NCI-H1694 (cell line): ENCODE measurements around the gene CDC34.

Experiments
- DNase-seq: peaks from one replicate; lab custom pipeline; 2025; lab: John Stamatoyannopoulos, UW

CDC34 gene

DNA sequence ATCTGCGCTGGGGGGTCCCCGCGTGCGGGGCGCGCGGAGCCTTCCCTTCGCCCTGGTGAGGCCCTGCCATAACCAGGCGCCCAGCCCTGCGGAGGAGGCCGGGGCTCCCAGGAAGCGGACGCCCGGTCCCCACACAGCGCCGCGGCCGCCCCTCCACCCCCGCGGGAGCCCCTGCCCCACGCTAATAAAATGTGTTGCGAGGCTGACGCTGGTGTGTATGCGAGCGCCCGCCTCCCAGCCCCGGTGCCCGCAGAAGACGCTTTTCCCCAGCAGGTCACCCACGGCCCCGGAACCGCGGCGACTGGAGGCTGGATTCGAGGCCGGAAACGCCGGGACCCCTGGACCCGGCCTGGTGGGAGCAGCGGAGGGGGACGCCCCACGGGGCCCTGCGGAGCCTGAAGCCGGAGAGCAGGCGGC is 12.1 kb upstream of the CDC34 start:
- DNase-seq = no peak

DNA sequence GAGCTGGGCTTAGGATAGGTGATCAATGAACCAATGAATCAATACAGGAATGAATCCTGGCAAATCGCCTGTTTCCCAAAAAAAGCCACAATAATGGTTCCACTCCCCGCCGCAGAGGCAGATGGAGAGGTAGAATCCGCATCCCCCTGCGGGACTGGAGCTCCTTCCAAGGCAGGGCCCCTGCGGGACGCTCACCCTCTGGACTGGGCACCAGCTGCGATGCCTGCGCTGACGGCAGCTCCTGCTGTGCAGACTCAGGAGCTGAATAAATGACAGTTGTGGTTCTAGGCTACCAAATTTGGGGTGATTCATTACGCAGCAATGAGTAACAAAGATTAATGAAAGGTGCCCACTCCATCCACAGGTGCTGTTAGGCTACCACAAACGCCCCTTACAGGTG is 8.8 kb upstream of the CDC34 start:
- no peak for DNase-seq

DNA sequence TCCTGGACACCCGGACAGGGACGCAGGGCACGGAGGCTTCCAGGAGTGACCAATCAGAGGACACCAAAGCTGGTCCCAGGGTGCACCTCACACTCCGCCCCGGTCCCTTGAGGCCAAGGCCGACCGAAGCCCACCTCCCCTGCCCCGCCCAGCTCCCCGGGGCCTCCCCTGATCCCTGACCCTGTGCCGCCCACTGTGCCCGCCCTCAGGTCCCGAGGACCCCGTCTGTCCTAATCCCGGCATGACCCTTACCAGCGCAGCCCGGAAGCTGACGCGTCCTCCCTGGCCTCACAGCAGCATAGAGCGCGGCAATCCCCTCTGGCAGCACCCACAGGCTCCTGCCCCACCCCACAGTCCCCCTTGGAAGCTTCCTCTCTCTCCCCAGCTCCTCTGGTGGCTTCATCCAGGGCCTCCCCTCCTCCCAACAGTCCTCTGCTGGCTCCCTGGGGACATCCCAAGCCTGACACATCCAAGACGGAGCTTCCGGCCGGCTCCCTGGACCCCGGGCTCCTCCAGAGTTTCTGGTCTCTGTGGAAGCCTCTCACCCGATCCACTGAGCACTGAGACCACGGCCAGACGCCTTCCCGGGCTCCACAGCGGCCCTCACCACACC is 7.4 kb upstream of the CDC34 start:
- no peak for DNase-seq

DNA sequence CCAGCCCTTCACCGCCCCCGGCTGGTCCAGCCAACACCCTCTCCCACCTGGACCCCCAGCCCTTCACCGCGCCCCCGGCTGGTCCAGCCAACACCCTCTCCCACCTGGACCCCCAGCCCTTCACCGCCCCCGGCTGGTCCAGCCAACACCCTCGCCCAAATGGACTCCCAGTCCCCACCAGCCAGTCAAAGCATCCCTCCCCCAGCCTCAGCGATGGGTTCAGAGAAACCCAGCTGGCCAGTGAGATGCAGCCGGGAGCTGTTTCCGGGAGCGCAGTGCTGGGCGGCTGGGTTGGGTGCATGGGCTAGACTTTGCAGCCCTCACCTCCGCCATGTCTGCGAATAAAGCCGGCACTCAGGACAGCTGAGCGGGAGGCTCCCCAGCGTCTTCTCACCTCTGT is 6.5 kb upstream of the CDC34 start:
- no peak for DNase-seq

DNA sequence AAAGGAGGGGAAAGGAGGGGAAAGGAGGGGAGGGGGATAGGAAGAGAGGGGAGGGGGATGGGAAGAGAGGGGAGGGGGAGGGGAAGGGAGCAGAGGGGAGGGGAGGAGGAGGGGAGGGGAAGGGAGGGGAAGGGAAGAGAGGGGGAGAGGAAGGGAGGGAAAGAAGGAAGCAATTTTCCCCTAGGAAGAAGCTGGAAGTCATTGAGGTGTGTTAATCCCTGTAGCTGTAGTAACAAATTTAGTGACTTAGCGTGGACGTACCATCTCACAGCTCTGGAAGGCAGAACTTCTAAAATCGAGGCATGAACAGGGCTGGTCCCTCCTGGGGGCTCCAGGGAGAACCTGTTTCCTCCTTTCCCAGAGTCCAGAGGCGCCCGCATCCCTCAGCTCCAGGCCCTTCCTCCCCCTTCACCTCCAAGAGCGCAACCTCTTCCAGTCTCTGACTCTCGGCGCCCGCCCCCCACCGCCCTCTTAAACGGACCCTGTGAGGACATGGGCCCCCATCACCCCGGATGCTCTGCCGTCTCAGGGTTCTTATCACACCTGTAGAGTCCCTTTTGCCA is 5.6 kb upstream of the CDC34 start:
- DNase-seq = no peak

DNA sequence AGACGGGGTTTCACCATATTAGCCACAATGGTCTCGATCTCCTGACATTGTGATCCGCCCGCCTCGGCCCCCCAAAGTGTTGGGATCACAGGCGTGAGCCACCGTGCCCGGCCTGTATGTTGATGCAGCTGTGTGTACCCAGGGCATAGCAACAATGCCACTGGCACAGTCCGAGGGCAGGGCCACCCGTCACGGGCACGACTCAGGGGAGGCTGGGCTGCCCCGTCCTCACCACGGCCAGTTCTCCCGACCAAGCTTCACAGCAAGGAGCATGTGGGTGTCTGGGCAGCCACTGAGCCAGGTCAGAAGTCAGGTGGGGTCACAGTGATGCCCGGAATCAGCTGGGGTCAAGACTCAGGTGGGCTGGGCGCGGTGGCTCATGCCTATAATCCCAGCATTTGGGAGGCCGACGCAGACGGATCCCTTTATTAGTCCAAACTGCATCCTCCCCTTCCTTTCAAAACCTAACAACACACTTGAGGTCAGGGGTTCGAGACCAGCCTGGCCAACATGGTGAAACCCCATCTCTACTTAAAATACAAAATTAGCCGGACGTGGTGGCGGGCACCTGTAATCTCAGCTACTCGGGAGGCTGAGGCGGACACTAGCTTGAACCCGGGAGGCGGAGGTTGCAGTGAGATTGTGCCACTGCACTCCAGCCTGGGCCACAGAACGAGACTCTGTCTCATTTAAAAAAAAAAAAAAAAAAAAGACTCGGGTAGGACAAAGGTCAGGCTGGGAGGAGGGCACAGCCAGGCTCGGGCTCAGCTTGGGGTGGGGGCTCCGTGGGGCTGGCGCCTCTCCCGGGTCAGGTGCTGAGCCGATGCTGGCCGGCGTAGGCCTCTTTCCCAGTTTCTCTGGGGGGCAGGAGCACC is 1.2 kb upstream of the CDC34 start:
- no peak for DNase-seq

DNA sequence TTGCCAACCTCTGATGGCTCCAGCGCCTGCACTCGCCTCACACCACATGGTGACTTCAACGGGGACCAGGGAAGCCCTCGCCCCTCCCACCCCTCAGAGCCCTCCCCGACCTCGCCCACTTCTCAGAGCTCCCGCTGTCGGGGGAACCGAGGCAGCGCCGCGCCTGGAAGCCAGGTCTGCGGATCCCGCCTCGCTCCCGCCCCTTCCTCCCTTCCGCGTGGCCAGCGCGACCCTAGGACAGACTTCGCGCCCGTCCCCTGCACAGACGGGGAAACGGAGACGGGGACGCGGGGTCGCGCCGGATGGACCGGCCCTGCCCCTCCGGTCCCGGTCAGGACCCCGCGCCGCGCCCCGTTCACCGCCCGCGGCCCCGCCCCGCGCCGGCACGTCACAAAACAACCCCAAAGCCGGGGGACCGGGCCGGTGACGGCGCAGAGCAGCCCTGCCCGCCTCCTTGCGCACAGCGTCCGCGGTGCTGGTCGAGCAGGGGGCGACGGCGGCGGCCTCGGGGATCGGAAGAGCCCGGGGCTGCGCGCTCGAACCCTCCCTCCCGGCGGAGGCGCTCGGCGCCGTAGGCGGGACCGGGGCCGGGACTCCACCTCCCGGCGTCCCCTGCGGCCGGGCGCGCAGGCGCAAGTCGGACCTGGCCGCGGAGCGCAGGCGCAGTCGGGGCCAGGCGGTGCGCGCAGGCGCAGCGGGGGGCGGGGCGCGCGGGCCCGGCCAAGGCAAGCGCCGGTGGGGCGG is 379 bp upstream of the CDC34 start:
- DNase-seq = peak; percentile 75

DNA sequence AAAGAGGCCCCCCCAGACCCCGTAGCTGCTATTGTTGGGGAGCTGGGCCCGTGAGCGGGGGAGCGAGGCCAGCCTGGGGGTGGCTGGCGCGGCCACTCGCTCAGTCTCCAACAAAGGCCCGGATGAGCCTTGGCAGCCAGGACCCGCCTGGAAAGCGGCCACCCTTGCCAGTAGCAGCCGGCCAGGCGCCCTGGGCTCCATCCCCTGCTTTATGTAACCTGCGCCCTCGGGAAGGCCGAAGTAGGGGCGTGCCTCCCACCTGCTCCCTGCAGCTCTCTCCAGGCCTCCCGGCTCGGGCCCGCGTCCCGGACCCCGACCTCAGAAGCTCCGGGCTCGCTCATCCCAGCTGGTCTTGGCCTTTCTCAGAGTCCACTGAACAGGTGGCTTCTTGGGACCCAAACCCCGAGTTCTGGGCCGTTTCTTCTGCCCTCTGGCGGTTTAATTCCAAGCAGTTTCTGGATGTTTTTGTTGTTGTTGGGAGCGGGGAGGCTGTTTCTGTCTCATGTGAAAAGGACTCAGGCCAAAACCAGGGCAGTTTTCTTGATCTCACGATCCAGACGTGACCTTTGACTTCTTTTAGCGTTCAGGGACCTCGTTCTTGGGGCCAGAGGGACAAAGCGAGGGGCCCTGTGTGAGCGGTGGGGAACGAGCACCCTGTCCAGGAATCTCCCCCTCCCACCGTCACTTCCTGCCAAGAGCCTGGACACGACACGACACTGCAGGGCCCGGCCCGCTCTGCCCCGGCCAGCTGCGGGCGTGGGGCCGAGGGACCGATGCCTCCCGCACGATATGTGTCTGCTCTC is 1.2 kb downstream of the CDC34 start:
- no peak for DNase-seq

DNA sequence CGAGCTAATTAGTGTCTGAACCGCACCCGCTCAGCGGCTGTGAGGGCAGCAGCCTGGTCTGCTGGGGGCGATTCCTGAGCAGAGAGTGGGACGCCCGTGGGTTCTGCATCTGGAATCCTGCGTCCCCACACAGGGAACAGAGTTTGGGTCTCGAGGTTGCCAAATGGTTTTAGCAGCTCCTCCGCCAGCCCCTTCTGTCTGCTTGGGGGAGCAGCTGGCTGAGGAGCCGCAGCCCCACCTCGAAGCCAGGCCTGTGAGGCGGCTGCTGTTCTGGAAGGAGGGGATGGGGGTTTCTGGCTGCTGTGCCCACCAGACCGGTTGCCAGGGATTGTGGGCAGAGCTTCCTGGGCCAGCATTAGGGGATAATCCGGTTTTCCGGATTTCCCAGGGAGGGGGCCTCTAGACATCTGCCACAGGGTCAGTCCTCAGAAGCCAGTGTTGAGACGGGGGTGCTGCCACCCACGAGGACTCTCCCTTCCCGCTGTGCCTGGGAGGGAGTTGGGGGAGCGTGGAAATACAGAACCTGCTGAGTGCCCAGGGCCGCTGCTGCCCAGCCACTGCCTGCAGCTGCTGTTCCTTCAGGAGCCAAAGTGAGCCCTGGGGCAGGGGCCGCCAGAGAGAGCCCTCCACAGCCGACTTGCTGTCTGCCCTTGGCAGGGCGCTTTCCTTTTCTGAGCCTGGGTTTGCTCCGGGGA is 2.0 kb downstream of the CDC34 start:
- no peak for DNase-seq

DNA sequence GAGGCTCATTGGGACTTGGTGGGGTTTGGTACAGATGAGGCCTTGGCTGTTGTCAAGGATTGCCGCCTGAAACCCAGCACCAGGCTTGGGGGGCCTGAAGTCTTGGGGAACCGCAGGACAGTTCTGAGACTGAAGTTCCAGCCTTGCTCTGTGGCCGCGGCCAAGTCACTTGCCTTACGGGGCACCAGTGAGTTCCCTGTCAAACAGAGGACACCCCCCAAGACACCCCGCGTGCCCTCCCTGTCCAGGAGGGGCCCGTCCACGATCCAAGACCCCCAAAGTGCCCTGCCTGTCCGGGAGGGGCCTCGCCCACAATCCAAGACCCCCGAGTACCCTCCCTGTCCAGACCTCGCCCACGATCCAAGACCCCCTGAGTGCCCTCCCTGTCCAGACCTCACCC is 2.5 kb downstream of the CDC34 start:
- DNase-seq = no peak

DNA sequence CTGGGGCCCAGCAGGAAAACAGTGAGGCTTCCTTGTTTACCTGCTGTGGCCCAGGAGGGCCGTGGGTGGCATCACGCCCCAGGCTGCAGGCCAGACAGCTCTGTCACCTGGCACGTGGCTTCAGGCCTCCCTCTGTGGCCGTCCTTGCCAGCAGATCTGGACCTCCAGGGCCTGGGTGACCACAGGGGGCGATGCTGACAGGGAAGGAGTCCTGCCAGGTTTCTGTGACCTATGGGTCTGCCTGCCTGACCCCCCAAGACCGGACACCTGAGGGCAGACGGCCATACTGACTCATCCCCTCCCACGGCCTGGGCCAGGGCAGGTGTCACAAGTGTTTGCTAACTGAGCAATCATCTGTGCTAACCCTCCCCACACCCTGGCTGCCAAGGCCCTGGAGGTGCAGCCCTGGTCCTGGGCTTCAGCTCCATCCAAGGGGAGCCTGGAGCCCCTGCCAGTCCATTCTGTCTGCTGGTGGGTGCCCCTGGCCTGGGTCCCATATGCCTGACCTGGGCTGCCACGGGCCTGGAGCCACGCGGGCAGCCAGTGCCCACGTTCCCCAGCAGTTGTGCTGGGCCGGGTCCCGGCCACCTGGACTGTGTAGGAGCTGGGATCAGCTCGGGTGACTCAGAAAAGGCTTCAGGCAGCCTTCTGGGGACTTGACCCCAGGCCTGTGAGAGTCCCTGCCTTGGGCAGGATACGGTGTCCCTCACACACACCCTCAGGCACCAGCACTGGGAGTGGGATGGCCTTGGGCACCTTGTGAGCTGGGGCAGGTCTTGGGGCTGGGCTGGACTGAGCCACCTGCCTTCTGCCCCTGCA is 3.7 kb downstream of the CDC34 start:
- DNase-seq = no peak

DNA sequence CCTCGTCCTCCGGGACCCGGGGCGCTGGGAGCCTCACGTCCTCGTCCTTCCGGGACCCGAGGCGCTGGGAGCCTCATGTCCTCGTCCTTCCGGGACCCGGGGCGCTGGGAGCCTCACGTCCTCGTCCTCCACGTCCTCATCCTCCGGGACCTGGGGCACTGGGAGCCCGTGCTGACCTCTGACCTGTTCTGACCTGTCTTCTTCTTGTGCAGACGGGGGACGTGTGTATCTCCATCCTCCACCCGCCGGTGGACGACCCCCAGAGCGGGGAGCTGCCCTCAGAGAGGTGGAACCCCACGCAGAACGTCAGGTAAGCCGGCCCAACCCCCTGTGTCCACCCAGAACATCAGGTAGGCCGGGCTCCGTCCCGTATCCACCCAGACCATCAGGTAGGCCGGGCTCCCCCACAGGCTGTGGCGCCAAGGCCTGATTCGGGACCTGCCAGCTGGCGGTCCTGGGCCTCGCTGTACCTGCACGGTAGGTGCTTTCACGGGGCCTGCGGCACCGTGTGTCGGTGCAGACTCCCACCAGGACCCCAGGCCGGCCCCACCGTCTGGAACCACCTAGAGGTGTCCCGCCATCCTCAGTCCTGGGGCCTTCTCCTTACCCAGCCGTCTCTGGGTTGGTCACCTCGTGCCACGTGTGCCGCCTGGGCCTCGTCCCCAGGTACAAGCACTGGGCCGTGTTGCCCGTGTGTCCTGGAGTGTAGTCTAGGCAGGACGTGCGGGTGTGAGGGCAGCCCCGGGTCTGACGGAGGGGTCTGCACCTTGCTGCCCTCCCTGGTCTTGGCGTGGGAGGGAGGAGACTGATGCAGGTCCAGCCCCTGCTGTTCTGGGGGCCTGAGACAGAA is 4.7 kb downstream of the CDC34 start:
- no peak for DNase-seq

DNA sequence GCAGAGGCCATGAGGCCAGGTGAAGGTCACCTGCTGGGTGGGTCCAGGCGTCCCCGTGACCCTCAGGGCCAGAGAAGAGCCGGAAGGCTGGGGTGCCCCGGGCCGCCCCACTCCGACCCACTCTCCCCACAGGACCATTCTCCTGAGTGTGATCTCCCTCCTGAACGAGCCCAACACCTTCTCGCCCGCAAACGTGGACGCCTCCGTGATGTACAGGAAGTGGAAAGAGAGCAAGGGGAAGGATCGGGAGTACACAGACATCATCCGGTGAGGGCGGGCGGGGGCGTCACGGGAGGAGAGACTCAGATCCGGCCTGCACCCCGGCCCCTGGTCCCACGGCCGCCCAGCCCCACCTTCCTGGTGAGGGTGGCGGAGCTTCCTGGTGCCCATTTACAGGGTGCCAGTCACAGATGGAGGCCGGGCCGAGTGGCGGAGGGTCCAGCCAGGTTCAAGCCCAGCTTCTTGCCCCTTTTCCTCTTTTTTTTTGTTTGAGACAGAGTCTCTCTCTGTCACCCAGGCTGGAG is 5.4 kb downstream of the CDC34 start:
- no peak for DNase-seq

DNA sequence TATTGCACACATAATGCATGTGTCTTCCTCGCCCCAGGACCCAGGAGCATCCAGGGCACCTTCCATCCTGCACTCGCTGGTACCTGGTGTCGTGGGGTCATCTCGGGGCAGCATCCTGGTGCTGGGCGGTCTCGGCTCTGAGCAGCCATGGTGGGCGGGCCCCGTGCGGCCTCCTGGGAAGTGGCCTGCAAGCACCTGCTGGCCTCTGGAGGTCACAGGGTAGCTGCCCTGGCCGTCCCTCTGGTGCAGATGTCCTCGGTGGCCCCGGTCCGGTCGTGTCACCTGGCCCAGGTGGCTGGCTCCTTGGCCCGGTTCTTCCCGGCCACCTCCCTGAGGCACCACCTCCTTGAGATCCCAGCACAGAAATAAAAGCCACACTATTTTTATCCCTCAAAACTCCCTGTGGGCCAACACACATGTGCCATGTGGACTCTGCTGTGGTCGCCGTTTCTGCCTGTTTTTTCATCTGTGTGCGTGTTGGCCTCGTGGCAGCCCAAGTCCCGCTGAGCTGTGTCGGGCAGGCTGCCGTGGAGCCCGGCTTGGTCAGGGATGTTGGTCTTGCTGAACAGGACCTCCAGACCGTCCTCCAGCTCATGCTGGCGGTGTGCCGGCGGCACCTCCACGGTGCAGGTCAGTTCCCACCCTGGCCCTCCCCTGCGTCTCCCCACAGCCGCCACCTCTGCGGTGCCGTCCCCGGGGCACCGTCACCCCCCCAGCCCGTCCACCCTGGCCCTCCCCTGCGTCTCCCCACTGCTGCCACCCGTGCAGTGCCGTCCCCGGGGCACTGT is 7.3 kb downstream of the CDC34 start:
- DNase-seq = no peak

DNA sequence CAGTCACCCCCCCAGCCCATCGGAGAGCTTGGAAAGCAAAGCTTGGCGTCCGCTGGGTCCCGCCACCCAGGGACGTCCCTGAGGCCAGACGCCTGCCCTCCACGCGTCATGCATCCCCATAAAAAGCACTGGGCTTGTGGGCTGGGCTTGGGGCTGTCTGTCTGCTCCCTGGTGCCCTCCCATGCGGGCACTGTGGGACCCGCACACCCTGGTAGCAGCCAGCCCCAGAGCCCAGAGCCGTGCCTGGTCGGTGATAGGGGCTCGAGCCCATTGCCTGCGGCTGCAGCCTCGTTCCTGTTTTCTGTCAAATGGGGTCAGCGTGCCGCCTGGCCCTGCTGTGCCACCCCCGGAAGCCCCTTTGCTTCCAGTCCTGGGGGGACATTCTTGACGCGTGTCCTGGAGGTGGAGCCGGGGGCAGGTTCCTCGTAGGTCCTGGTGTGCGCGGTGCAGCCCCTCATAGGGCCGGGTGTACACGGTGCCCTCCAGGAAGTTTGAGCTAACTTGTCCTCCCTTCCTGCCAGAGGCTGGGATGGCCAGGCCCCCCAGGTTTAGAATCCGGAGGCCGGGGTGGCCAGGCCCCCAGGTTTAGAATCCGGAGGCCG is 8.0 kb downstream of the CDC34 start:
- DNase-seq = no peak

DNA sequence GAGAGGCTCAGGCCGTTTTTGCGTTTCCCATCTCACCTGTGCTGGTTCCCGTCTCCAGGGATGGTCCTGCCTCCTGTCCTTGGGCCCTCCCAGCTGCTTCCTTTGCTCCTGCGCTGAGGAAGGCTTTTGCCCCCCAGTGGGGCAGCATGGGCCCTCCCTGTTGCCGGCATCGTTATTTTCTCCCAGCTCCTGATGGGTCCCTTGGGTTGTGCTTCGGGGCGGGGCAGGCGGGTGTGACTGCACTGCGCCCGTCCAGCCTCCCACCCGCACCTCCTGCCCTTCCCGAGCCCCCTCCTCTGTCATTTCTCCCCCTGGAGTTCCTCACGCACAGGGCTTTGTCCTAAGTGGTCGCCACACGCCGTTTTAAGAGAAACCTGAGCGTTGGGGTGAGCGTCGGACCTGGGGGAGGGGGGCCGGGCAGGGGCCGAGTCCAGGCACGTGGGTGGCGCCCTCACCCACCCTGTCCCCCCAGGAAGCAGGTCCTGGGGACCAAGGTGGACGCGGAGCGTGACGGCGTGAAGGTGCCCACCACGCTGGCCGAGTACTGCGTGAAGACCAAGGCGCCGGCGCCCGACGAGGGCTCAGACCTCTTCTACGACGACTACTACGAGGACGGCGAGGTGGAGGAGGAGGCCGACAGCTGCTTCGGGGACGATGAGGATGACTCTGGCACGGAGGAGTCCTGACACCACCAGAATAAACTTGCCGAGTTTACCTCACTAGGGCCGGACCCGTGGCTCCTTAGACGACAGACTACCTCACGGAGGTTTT is 9.5 kb downstream of the CDC34 start:
- DNase-seq = no peak

DNA sequence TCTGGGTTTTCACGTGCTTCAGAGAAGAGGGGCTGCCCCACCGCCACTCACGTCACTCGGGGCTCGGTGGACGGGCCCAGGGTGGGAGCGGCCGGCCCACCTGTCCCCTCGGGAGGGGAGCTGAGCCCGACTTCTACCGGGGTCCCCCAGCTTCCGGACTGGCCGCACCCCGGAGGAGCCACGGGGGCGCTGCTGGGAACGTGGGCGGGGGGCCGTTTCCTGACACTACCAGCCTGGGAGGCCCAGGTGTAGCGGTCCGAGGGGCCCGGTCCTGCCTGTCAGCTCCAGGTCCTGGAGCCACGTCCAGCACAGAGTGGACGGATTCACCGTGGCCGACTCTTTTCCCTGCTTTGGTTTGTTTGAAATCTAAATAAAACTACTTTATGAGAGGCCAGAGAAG is 10.1 kb downstream of the CDC34 start:
- DNase-seq = no peak
